SIG-M5 (cell line): ENCODE results near the gene NWD2.
"Not testable (repeated sequence)": the region's sequence is repeated elsewhere in the genome, so short reads cannot be mapped to it uniquely, and the experiment has no call there.

Source experiments
- DNase-seq: peaks from one replicate; lab custom pipeline; 2025; lab: John Stamatoyannopoulos, UW

Gene NWD2, protein sequence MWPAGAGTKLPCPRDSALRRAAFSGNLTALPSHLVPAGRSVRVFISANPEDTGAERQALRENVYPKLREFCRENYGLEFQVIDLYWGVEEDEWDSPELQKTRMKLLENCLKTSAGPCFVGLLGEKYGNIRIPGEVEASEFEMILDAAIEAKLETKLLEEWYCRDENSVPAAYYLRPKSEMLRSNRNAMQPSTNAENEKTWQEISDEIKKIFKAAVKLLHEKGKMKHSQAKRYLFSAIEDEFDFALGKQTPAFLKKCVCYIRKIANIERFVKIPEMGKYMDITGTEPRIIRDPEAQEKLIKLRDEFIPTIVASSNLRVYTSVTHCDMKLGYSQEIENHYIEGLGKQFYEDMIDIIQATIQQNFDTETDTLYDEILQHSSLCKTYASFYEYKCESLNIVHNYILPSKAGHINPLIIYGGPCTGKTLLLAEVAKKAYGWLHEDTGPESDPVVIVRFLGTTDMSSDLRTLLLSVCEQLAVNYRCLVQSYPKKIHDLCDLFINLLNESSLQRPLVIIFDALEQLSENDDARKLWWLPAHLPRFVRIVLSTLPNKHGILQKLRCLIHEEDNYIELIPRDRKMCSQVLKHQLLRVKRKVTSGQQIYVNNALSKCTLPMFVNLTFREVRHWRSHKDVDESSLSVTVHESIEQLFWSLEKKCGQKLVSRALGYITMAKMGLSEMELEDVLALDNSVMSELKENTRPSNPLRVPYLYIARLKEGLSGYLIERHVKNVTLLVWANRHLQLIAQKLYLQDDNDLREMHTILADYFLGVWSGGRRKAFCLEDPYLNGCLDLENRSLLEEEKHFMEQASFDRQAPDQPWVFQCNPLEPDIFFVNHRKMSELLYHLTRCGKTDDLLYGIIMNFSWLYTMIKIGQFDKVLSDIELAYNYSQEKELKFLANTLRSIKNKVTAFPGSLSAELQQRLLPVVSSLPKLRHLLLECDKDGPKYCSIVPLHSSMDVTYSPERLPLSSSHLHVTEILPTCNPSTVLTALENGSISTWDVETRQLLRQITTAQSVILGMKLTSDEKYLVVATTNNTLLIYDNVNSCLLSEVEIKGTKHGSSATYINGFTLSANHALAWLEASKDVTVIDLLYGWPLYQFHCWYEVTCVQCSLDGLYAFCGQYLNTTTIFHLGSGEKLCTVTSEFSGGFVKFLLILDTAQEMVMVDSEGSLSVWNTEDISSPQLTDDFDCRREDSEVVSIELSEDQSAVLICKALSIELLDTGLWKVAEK (N-terminal part only)

DNA sequence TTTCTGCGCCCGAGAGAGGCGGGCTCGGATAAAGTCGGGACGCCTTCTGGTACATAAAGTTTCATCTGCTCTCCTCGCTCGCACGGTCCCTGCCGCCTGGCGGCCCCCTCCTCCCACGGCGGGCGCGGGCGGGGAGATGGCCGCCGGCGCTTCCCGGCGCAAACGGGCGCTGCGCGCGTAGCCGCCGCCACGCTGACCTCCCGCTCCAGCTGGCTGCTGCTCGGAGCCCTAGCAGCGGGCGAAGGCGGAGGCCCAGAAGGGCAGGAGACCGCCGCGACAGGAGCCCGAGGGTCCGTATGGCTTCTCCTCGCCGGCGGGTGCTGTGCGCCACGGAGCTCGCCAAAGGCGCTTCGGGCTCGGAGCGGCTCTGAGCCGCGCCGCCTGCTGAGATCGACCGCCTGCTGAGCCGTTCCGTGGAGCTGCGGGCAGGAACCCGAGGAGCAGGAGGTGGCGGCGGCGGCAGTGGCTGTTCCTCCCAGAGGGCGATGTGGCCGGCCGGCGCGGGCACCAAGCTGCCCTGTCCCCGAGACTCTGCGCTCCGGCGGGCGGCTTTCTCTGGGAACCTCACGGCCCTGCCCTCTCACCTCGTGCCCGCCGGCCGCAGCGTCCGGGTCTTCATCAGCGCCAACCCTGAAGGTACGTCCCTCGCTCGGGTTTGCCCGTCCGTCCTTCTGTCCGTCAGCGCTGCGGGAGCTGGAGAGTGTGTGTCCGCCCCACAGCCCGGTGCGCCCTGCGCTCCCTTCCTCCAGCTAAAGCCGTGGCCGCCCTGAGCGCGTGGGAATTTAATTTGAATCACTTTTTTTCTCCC, at the start of gene NWD2:
NWD2 (plus strand) TSS at position 161 of the 808 bp plus-strand sequence; CDS start at position 486, 325 bp downstream.
- no peak for DNase-seq

DNA sequence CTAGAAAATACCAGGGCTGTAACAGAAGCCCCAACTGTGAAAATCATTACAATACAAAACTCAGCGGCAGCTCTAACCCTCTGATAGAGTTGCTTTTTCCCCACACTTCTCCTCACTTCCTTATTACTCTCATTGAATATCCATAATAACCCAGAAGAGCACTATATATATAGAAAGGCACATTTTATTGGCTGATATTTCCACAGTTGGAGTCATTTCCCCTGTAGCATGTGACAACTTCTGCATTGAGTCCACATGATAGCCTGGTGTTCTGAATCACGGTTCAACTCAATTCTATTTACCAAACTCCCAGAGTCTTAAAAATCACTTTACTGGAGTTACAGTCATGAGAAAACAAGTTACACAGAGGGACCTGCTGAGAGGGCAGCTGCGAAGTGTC, 46.6 kb upstream of the NWD2 start:
- no peak for DNase-seq

DNA sequence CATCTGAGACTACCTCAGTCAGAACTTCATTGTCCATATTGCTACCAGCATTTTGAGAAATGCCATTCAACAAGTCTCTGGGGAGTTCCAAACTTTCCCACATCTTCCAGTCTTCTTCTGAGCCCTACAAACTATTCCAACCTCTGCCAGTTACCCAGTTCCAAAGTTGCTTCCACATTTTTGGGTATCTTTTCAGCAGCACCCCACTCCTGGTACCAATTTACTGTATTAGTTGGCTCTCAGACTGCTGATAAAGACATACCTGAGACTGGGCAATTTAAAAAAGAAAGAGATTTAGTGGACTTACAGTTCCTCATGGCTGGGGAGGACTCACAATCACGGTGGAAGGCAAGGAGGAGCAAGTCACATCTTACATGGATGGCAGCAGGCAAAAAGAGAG, 39.8 kb upstream of the NWD2 start:
- not testable (repeated sequence) for DNase-seq

DNA sequence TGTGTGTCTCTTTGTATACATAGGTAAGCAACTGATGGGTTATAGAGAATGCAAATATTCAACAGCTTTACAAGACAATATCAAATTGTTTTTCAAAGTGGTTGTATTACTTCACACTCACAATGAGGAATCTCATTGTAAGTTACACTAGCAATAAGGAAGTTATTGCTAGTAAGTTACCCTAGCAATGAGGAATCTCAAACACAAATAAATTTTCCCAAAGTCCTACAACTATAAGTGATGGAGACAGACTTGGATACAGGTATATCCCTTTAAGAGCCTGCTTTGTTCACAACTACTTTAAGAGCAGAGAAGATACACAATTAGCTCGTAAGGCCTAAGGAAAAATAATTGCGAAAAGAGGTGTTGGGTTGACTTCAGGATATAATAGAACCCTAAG, 28.3 kb upstream of the NWD2 start:
- no peak for DNase-seq

DNA sequence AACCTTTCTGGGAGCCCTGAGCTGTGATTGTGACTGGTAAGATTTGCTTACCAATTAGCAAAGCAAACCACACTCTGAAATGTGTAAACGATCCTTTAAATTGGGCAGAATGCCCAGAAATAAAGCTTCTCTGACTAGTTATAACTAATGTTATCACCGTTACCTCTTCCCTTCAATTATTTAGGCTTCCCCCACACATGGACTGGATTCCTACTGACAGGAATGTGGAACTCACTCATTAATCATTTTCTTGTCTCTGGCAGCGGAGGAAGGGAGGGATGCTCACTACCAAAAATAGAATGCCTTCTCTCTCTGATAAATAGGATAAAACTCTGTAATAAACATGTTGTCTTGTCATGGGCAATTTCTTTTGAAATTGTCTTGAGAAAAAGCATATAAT, 25.3 kb upstream of the NWD2 start:
- DNase-seq: no peak

DNA sequence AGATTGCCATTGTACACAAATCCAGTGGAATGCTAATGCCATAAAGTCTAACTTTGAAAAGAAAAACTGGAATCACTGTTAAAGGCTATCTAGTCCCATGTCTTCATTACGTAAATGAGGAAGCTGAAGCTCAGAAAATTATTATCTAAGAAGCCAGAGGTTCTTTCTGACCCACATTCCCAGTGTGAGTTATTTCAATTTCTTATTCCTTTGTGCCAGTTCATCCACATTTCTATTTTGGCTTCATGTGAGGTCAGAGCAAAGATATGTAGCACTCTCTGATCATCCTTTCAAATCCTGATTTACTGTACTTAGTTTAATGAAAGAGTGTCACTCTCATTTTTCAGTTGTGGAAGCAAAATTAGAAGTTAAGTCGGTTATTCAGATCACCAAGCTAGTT, 24.6 kb upstream of the NWD2 start:
- no peak for DNase-seq

DNA sequence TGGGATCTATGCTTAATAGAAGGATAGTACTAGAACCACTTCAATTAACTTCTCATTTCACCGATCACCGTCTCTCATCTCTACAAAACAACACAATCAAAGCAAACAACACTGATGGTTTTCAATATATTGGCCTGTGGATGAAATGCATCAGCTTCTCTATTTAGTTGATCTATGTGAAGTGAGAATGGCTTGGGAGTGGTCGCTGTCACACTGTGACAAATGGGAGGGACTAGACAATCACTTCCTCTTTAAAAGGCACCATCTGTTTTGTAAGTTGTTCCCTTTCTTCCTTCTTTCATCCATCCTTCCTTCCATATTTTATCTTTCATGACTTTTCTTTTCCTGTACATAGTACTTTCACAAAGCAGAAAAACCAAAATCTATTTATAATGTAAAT, 23.9 kb upstream of the NWD2 start:
- DNase-seq: no peak

DNA sequence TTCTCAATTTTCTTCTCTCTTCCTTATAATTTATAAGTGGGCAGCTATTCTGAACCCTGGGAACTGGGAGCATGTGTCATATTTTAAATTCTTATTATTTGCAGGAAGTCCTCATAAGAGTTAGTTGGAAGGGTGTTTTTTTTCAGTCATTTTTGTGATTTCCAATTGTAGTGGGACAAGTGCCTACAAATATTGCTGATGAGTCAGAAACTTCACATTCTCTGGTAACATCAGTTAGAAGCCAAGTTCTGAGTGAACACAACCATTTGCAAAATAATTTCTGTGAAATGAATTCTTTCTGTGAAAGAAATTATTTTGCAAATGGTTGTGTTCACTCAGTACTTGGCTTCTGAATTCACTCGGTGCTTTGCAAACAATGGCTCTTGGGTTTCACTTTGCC, 20.8 kb upstream of the NWD2 start:
- DNase-seq: no peak

DNA sequence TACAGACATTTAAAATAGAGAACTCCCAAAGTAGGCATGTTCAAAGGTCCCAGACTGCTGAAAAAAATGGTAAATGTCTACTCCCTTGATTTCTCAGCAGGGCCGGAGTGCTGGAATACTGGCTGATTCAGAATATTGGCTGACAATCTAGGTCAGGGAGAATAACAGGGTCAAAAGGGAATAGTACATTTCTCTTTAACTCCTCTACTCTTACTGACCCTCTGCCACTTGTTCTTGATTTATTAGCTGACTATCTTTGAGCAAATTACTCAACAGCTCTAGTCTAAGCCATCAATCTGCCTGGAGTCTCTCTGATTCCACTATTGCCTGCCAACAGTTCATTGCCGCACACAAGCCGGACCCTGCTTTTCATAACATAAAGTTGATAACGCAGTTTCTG, 19.7 kb upstream of the NWD2 start:
- DNase-seq: no peak

DNA sequence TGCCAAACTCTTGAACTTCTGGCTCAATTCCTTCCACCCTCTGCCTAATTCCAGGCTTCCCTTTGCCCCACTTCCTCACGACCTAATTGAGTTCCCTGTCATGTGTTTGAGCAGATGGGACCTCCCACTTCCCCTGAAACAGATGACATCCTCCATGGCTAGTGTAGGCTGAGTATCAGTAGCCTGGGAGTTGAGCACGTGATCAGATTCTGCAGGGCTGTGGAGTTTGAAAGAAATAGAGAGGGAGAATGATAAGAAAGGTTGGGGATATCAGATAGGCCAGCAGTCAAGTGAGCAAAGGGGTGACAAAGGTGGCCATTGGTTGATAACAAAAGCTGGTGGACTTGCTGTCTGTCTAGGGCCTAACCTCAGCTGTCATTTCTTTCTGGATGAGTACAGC, 18.8 kb upstream of the NWD2 start:
- no peak for DNase-seq

DNA sequence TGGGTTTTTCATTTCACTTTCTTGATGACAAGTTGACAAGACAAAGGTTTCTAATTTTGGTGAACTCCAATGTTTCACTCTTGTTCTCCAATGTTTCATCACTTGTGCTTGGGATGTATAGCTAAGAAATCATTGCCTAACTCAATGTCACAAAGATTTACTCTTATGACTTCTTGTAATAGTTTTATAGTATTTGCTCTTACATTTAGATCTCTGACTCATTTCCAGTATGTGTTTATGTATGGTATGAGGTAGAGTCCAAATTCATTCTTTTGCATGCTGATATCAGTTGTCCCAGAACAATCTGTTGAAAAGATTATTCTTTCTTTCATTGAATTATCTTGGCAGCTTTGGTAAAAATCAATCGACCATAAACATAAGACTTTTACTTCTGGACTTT, 12.2 kb upstream of the NWD2 start:
- no peak for DNase-seq

DNA sequence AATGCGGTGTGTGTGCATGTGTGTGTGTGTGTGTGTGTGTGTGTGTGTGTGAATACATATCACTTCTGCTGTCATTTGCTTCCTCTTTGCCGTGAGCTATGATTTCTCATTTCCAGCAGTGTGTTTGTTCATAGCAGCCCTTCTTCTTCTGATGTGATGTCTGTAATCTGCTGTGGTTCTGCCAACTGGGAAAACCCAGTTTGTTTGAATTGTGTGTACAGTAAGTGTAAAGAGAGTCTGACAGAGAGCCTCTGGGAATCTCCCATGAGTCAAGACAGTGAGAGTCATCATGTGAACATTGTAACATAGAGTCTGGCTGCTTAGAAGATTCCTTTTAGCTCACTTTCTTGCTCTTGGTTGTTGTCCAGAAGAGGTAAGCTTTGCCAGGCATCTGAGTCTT, 8.4 kb upstream of the NWD2 start:
- no peak for DNase-seq

DNA sequence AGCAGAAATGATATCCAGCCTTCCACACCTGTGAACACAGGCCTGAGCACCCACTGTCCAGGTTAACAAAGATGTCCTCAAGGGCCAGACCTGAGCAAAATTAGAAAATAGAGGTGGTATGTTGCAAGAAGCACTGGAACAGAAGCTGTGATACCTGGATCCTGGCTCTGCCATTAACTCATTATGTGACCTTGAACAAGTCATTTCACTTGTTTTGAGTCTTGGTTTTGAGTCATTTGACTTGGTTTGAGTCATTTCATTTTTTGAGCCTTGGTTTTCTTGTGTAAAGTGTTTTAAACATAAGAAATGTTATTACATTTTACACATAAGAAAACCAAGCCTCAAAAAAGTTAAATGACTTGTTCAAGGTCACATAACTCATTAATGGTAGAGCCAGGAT, 2.9 kb upstream of the NWD2 start:
- no peak for DNase-seq

DNA sequence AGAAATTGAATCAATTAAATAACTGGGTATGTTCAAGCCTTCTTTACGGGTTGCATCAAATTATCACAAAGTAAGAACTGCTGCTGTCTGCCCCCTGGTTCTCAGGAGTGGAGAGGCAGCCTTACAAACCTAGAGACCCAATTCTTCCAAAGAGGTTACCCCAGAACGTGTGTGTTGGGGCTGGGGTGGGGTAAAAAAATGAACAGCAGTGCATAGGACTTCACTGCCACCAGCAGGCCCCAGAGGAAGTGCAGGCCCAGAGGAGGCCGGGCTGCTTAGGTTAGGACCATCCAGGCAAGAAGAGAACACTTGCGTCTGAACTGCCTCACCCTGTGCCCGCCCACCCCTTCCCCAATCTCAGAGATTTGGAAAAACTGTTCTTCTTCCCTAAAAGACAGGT, 1.5 kb upstream of the NWD2 start:
- no peak for DNase-seq

DNA sequence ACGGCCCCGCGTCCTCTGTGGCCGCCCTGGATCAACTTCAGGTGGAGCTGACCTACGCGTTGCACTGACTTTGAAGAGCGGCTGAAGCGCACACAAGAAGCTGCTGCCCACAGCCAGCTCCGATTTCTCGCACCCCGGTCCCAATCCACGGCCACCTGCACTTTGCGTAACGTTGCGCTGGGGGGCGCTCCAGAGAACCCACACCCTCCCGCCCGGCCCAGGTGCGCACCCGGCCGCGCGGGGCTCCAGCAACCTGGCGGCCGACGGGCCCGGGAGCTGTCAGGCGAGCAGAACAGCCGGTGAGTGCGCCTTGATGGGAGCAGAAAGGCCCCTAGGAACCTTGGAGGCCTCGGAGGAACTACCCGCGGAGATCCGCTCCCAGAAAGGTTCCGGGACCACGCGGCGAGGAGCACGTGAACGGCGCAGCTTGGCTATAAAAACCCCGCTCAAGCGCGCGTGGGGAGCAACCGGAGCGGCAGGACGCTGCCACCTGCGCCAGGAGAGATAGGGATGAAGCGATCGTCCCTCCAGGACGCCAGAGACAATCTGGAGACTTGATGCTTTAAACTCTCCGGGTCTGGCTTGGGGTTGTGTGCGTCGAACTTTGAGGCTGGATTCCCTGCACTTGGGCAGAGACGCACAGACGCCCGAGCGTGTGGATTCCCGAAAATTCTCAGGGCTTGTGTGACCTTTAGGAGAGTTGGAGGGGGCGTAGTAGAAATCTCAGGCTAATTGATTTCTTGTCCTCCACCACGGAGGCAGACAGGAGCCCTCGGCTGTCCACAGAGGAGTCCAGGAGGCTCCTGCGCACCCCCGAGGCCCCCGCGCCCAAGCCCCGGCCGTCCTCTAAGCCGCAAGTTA, 591 bp upstream of the NWD2 start:
- no peak for DNase-seq

DNA sequence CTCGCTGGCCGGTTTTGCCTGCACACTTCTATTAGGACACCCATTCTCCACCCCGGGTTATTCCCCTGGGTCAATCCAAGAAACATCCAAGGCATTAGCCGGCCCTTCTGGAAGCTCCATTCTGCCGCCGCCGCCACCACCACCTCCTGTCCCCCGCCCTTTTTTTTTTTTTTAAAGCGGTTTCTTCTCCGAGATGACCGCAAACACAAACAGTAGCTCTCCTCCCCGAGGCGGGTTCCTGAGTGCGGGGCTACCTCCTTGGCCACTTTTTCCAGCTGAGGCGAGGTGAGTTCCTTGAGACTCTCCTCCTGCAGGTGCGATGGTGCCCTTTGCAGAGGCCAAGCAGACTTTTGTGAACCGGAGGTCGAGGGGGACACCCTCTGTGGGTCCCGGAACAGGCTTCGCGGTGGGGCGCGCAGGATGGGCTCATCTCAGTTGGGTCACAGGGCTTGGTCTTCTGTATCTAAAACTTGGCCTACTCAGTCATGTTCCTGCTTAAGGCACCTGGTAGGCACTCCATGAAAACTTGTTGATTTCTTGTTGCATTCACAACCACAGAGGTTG, 930 bp downstream of the NWD2 start:
- DNase-seq: no peak

DNA sequence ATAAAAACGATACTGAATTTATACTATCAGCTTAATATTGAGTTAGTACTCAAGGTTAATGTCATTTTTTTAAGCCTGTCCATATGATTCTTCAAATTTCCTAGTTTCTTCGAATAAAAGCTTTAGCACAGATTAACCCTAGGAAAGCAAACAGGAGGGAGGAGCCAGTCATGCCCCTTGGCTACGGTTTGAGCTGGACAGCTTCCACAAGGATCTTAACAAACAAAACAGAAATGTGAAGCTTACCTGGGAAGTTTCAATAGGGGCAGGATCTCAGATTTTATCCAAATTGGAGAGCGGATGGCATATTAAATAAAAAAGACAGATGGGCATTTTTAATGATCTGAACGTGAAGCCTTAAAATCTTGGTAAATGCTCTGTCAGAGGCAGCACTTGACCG, 2.3 kb downstream of the NWD2 start:
- no peak for DNase-seq

DNA sequence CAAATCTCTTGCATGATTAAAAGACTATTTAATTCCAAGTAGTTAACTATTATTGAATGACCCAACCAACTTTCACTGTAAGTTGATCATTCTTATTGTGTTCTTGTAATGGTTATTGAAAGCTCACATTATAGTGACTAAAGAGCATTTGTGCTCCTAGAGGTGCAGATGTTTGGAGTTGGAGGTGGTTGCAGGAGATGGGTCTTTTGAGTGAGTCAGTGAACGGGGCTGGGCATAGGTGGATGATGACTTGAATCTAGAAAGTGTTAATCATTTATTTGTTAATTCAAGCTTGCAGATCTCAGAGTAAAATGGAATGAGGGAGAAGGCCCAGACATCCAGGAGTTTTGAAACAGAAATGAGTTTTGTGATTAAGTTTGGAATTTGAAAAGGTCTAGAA, 13.7 kb downstream of the NWD2 start:
- no peak for DNase-seq

DNA sequence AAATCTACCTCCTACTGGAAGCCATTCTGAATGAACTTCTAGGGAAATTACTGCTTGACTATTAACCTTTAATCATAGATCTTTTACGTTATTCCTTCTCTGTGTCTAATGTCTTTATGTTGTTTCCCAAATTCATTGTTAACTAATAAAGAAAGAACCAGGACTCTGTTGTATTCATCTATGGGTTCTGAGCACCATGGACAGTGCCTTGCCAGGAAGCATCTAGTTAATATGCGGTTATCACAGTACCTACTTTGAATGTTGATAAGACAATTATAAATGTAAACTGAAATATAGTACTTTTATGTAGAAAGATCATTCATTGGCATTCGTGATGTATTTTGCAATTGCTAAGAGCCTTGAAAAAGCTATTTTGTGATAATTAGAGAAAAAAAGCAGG, 23.8 kb downstream of the NWD2 start:
- DNase-seq: no peak

DNA sequence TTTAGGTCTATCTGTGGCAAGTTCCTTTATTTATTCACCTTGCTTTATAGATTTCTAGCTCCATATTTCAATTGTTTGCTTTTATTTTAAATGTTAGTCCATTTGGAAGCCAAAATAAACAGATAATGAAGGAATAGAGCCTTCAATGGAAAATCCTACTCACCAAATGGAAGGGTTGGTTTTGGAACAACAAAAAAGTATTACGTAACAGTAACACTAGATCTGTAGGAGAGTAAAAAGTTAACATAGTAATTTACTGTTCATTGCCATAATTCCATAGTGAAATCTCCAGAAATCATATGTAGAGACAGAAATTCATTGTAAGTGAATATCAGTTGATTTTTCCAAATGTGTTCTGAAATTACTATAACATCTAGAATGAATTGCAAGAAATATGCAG, 34.6 kb downstream of the NWD2 start:
- DNase-seq: no peak
